GM10847 (cell line): Measurements from ENCODE around the gene EMC1.

Experiments used
- POLR2A ChIP-seq: IDR thresholded peaks from 2 replicates; pipeline ENCODE4 v1.6.1; 2011; ENCODE audit not compliant: insufficient read length; ENCODE audit errors: extremely low read depth

Gene EMC1

DNA sequence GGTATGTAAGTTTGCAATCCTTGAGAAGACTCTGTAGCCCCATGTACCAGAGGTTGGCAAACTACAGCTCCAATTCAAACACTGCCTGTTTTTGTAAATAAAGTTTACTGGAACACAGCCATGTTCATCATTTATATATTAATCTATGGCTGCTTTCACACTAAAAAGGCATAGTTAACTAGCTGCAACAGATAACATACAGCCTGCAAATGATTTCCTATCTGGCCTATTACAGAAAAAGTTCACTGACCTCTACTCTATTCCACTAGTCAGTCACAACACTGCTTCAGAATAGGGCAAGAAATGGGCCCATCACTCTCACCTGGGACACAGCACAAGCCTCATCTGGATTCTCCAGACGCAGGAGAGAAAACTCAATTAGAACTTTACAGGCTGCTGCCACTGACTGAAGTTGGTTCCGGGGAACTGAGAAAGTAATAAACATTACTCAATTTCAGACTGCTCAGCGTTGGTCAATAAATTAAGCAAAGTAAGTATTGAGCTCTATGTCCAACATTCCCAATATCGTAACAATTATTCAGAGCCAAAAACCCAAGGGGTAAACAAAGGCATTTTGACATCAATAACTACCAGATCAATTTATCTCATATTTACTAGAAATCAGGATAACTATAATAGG lies 51.9 kb downstream of the EMC1 start:
- no peak for TF ChIP-seq POLR2A

DNA sequence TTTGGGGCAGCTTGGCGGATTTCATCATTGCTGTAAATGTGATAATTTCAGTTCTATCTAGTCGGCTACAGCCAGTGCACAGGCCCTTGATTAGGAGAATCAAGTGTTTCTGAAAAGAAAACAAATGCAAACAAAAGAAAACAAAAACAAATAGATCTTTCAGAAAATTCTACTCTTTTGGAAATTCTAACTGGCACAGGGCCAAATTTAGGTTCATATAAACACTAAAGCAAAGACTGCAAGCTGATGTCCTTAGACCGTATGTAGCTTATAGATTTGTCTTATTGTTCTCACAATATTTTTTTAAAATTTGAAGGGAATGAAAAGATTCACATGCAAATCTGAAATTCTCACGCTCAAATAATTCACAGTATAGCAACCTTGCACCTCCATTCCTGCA lies 52.5 kb downstream of the EMC1 start:
- TF ChIP-seq POLR2A, result no peak

DNA sequence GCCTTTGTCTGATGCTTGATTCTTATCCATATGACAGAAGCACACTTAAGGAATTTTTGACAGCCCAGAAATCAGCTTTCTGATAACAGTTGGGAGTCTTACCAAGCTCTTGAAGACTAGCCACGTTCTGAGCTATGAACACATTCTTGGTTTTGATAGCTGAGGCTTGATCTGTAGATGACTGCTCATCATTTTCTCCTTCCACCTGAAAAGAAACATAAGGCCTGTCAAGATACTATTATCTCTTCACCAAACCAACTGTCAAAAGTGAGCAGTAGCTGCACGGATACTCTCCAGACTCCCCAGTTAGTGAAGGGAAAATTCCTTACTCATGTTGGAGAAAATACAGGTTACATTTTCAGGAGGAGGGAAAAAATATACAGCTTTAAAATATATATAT lies 53.5 kb downstream of the EMC1 start:
- no peak for TF ChIP-seq POLR2A

DNA sequence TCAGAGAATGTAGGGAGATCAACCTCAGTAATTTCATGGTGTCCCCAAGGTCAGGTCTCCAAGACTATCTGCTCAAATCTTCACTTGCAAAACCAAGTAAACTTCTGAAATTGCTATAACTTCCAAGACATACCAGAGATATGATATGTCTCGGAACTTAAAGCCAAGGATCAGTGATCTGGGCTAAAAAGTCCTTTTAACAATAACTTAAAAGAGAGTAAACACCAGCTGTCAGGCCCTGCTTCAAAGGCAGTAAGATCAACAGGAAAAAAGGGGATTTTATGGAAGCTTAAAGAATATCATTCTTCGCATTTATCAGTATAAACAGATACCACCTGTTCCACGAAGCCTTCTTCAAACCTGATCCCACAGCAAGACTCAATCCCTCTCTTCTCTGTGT lies 55.0 kb downstream of the EMC1 start:
- TF ChIP-seq POLR2A, result no peak

DNA sequence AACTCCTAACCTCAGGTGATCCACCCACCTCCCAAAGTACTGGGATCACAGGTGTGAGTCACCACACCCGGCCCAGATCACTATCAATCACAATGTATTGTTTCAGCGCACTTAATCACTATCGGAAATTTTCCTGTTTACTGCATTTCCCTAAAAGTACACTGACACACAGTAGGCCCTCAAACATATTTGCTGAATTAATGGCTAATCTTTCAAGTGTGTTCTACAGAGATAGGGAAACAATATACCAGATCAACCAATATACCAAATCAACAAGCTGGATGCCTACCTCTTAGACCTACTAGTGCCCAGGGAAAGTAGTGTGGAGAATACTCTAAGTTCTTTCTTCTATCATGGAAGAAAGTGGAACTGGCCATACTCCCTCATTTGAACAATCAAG lies 58.3 kb downstream of the EMC1 start:
- TF ChIP-seq POLR2A, result no peak

DNA sequence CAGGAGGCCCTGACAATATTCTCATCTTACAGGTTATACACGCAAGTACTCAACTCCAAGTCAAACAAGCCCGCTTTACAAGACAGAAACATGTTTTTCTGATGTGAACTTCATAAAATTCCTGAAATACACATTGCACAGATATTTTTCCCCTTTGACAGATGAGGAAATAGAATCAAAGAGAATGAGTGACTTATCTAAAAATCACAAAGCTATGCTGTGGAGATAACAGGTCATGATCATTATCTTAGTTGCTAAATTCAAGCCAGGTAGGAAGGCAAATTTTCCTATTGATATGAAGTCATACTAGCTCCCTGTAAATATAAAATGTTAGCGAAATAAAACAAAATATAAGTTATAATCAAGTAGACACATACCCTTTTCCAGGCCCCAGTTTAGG lies 59.5 kb downstream of the EMC1 start:
- no peak for TF ChIP-seq POLR2A

DNA sequence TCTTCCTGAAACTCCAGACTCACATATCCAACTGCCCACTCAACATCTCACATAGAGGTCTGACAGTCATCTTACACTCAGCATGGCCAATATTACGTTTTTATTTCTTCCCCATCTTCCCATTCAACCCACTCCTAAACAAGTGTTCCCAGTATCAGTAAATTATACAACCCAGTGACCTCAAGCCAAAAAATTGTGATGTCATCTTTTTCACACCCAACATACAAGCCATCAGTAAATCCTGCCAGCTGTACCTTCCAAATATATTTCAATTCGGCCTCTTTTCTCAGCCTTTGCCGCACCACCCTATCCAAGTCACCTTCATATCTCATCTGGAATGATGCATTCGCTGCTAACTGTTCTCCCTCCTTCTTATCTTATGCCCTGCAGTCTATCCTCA lies 60.9 kb downstream of the EMC1 start:
- TF ChIP-seq POLR2A, result no peak

DNA sequence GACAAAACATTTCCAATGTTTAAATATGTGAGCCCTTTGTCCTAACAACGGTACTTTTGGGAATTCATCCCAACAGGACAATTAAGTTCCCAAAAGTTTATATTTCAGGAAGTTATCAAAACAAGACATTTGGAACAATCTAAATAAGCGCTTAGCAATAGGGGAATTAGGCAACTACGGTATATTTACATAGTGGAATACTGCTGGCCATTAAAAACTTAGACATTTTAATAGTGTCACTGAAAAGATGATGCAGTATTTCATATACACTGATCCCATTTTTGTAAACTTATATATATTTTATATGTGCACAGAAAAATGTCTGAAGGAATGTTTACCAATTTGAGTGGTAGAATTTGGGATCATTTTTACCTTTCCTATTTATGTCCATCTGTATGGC lies 62.1 kb downstream of the EMC1 start:
- no peak for TF ChIP-seq POLR2A

DNA sequence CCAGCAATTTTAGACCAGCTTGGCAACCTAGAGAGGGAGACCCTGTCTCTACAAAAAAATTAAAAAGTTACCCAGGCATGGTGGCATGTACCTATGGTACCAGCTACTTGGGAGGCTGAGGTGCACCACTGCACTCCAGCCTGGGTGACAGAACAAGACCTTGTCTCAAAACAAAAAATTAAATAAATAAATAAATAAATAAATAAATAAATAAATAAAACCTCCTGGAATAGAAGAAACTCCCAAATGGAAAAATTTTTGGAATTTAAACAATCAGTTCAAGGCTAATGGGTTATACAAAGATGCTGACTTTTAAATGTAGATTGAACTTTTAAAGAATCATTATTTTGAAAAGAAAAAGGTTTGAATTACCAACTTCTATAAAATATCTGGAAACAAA lies 63.5 kb downstream of the EMC1 start:
- no peak for TF ChIP-seq POLR2A

DNA sequence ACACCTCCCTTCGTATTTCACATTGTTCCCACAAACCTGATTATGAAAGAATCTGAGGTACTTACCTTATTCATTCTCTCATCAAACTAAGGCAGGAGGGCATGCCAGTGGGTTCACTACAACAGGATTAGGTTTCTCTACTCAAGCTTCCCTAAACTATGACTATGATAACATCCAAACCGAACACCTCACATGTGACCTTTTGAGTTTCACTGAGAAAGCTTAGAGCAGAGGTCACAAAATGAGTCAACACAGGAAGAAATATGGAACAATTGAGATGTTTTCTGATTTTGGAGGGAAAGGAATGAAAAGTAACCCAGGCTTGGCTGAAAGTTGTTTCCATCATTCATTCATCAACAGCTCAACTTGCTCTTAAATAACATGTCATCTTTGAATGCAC lies 65.3 kb downstream of the EMC1 start:
- no peak for TF ChIP-seq POLR2A

DNA sequence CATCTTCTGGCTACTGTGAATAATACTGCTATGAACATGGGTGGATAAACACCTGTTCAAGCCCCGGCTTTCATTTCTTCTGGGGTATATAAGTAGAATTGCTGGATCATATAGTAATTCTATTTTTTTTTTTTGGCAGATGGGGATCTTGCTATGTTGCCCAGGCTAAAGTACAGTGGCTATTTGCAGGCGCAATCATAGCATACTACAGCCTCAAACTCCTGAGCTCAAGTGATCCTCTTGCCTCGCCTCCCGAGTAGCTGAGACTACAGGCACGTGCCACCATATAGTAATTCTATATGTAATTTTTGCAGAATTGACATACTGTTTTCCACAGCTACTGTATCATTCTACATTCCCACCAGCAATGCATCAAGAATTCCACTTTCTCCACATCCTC lies 69.1 kb downstream of the EMC1 start:
- TF ChIP-seq POLR2A, result no peak

DNA sequence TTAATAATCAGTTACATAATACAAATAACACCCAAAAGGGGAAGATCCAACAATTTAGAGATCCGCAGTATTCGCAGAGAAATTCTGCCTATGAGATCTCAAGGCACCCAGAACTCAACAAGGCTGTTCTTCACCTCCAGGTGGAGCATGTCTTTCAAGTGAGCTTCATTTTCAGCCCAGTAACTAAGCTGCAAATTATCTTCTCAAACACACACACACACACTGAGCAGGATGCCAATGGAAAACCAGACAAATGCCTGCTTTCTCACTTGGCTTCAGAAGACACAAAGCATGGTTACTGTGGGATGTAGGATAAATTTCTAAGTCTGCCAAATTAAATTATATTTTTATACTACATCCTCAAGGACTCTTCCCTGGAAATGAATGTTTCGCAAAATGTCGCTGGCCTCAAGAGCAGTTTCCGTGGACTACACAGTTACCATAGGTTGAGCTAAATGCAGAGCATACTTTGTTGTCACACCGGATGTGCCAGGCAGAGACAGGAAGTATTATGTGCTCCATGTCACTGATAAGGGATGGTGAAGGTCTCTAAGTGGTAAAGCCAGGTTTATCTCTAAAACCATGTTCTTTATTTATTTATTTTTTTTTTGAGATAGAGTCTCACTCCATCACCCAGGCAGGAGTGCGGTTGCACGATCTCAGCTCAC lies 71.6 kb downstream of the EMC1 start:
- TF ChIP-seq POLR2A, result no peak

DNA sequence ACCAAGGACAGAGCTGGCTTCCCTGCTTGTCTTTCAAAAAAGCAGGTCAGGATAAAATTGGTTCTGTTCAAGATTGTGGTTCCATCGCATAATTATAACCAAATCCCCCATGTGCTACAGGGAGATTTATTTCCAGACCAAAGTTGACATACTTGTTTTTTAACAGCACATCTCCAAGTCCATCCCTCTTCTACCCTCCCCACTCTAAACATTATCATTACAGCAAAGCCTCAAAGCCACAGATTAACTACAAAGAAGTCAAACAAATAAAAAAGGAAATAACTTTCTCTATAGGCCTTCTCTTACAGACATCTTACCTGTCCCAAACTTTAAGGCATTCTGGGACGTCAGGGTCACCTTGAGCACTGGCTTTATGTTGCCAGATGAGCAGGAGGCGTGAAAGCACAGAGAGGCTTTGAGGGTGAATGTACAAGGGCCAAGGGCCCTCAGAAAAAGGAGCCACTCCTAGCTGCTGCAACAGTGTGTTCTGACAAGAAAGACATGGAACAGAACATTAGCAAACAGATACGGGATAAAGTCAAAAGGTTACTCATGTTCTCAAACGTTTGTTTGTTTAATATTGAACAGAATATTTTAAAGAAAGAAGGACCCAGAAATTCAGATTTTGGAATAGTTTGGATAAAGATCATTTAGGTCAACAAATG lies 72.5 kb downstream of the EMC1 start:
- no peak for TF ChIP-seq POLR2A

DNA sequence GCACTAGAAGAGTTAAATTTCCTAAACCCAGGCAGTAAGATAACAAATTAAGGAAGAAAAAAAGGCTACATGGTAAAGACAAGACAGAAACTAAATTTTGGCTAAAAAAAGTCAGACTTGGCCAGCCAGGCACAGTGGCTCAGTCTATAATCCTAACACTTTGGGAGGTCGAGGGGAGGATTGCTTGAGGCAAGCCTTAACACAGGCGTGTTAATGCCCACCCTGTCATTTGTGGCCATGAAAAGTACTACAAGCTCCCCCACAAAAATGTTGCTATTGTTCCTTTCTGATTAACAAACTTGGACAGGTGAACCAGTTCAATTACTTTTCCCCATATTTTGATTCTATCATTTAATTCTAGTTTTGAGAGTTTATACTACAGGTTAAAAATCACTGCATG lies 73.5 kb downstream of the EMC1 start:
- no peak for TF ChIP-seq POLR2A

DNA sequence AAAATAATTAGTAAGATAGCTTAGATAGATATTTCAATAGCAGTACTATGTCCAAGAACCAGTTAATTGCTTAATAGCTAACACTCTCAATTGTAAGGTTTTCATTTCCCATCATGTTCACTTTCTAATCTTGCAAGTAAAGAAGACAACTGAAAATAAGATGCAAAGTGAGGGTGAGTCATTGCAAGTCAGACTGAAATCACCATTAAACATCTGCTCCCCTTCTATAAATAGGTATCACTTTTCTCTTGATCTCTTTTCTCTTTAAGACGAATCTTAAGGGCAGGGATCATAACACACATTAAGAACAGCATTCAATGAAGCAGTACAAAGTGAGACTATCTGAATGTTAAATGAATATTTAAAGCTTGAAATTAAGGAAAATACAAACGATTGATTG lies 81.7 kb downstream of the EMC1 start:
- TF ChIP-seq POLR2A, result no peak

DNA sequence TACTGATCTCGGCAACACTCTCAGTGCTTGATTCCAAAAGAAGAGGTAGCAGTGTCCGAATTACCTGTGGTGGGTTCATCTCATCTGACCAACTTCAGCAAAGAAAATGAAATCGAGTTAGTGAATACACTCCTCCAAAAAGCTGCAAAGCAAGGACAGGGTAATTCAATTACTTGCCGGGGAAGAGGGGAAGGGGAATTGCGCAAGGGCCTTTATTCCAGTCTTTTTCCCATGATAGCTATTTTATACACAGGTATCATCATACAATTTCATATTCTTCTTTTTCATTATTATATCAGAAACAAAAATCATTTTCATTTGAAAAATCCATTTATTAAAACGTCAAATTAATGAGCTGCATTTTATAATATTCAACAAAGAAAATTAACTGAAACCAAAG lies 84.2 kb downstream of the EMC1 start:
- TF ChIP-seq POLR2A, result no peak

DNA sequence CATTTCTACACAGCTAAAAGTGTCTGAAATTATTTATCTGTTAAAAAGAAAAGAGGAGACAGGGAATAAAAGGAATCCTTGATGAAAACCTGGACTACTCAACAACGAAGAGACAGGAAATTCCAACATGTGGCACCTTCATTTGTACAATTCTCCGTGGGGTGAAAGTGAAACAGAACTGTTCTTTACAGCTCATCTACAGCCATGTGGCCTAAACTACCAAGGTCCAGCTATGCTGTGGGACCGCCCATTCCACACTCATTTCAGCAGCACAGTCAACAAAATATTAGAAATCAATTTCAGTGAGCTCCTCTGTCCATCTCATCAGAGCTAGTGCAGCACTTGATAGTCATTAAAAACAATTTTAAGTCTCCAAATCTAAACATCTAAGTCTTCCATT lies 85.3 kb downstream of the EMC1 start:
- no peak for TF ChIP-seq POLR2A
